Testis (tissue), 2 donors: Measurements from ENCODE around the gene RAB7B.

Experiments
- POLR2A ChIP-seq: fragments of 450-650 bp; IDR thresholded peaks from one replicate; pipeline ENCODE4 v1.6.1; 2017; ENCODE audit warnings: antibody characterized with exemption, mild to moderate bottlenecking, moderate library complexity
- TF ChIP-seq, protein P1 (sequence below), 3 experiments: fragments of 450-650 bp in 2 of 3; fragments of 200-600 bp in 1 of 3; sonication (generic) in 1 of 3; IDR thresholded peaks; one replicate each; pipeline ENCODE4 v1.5.1; 2016 to 2019; ENCODE audit warnings: antibody characterized with exemption in 3 of 3, mild to moderate bottlenecking in 2 of 3, moderate library complexity in 1 of 3

DNA sequence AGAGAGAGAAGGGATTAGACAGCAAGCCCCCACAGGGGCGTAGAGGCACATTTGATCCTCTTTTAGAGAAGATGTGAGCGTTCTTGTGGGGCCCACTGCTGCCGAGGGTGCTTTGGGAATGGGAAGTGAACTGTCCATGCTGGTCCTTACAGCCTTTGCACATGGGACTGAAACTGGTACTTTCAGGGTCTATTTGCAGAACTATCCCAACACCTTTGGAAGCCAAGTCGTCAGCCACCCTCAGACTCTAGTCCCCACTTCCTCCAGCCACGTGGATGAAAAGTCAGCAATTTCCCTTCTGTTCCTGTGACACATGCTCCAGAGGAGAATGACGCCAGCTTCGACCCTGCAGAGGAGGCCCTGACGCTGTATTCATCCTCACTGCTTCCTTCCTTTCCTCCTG lies 2.6 kb upstream of the RAB7B start:
- TF ChIP-seq, protein P1, sequence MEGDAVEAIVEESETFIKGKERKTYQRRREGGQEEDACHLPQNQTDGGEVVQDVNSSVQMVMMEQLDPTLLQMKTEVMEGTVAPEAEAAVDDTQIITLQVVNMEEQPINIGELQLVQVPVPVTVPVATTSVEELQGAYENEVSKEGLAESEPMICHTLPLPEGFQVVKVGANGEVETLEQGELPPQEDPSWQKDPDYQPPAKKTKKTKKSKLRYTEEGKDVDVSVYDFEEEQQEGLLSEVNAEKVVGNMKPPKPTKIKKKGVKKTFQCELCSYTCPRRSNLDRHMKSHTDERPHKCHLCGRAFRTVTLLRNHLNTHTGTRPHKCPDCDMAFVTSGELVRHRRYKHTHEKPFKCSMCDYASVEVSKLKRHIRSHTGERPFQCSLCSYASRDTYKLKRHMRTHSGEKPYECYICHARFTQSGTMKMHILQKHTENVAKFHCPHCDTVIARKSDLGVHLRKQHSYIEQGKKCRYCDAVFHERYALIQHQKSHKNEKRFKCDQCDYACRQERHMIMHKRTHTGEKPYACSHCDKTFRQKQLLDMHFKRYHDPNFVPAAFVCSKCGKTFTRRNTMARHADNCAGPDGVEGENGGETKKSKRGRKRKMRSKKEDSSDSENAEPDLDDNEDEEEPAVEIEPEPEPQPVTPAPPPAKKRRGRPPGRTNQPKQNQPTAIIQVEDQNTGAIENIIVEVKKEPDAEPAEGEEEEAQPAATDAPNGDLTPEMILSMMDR (IDR thresholded peaks at IDR 0.05): no peak
- no peak for TF ChIP-seq POLR2A
